Panc1 (cell line): ENCODE measurements around the gene FYN. TPM values are rescaled to one million over a fixed set of nuclear protein-coding genes. Genes with fewer than 3 reads are reported as not detected.

Source experiments
- ATAC-seq: fragments of 200-7000 bp; cut with Tn5 transposase; 2 replicates; pipeline ENCODE4 v1.9.1; 2020; ENCODE audit warnings: mild to moderate bottlenecking, moderate library complexity
- BruUV-seq: library from RNA; stranded (reverse); fragments of 400-500 nt; replicated peaks from 2 replicates; lab custom pipeline; 2021; lab: Mats Ljungman, UMichigan
- CTCF ChIA-PET: fragments of 300-600 bp; sonication (Branson Sonifier 250); formaldehyde crosslinking; loops from one replicate; lab custom pipeline; 2022; ENCODE audit warnings: antibody characterized with exemption; lab: Charles Lee
- POLR2A ChIA-PET: fragments of 300-600 bp; sonication (Branson Sonifier 250); formaldehyde crosslinking; loops from one replicate; lab custom pipeline; 2022; ENCODE audit warnings: antibody characterized with exemption; lab: Charles Lee
- DNase-seq: peaks from one replicate; pipeline ENCODE4 v3.0.0-alpha.2; 2010; ENCODE audit warnings: low read depth, low spot score
- H3K27ac ChIP-seq: 2 replicates; pipeline ENCODE4 v1.5.1; 2011; ENCODE audit warnings: mild to moderate bottlenecking, low read length, inconsistent platforms
- H3K27me3 ChIP-seq: fragments of 200-500 bp; sonication (Bioruptor generic); 2 replicates; pipeline ENCODE4 v1.6.0; 2014; ENCODE audit warnings: low read length, inconsistent platforms; ENCODE audit not compliant: control insufficient read depth, insufficient read depth
- H3K36me3 ChIP-seq: fragments of 200-500 bp; sonication (Bioruptor generic); 2 replicates; pipeline ENCODE4 v1.5.1; 2014; ENCODE audit warnings: inconsistent platforms, mild to moderate bottlenecking, low read length, moderate library complexity; ENCODE audit not compliant: control insufficient read depth, insufficient read depth
- H3K4me1 ChIP-seq: 2 replicates; pipeline ENCODE4 v1.5.1; 2011; ENCODE audit warnings: inconsistent platforms, mild to moderate bottlenecking, low read length, moderate library complexity; ENCODE audit not compliant: control insufficient read depth, insufficient read depth
- H3K4me3 ChIP-seq, 2 experiments: 2 replicates each; pipeline ENCODE4 v1.5.1; 2011 to 2012; ENCODE audit warnings: low read depth in 2 of 2, low read length in 2 of 2, mild to moderate bottlenecking in 2 of 2, inconsistent platforms in 1 of 2, moderate library complexity in 1 of 2
- H3K9me3 ChIP-seq: fragments of 200-500 bp; sonication (Bioruptor generic); 2 replicates; pipeline ENCODE4 v1.5.1; 2014; ENCODE audit warnings: low read depth, mild to moderate bottlenecking, inconsistent platforms, low read length, moderate library complexity; ENCODE audit not compliant: control insufficient read depth, insufficient read depth
- POLR2AphosphoS5 ChIP-seq: IDR thresholded peaks from 2 replicates; pipeline ENCODE4 v1.6.1; 2012; ENCODE audit warnings: mild to moderate bottlenecking, low read depth, low read length, moderate library complexity
- SIN3A ChIP-seq: IDR thresholded peaks from 2 replicates; pipeline ENCODE4 v1.6.1; 2012; ENCODE audit warnings: low read depth, mild to moderate bottlenecking, low read length, moderate library complexity, borderline replicate concordance; ENCODE audit not compliant: insufficient read depth
- TCF7L2 ChIP-seq: IDR thresholded peaks from 2 replicates; pipeline ENCODE4 v1.6.1; 2011; ENCODE audit warnings: mild to moderate bottlenecking, low read depth, low read length, inconsistent platforms
- in situ Hi-C: cut with HindIII; loops from 2 replicates; pipeline ENCODE4 v1.10.0; 2016; ENCODE audit warnings: low sequenced_read_pairs, low pct_unique_long_range_greater_than_20kb
- intact Hi-C: fragments of 100-400 bp; cut with micrococcal nuclease; formaldehyde crosslinking; loops from one replicate; pipeline ENCODE4 v1.10.0; 2022; ENCODE audit not compliant: unreplicated experiment
- total RNA-seq: library from RNA; stranded (reverse); gene quantifications from one replicate; pipeline ENCODE4 v1.2.1, GENCODE V29; 2021; ENCODE audit not compliant: unreplicated experiment
- TF ChIP-seq, protein P1 (sequence below), 2 experiments: IDR thresholded peaks; 2 replicates each; pipeline ENCODE4 v1.6.1; 2011 to 2012; ENCODE audit warnings: low read depth in 2 of 2, control low read depth in 1 of 2, low read length in 1 of 2, mild to moderate bottlenecking in 1 of 2, moderate library complexity in 1 of 2; ENCODE audit not compliant: insufficient read depth in 1 of 2
- TF ChIP-seq, protein P2 (sequence below): fragments of 450-650 bp; IDR thresholded peaks from 2 replicates; pipeline ENCODE4 v1.5.1; 2017; ENCODE audit warnings: mild to moderate bottlenecking

The FYN gene
- total RNA-seq, 1 experiment from 2014 or later, result 4.2 TPM

DNA sequence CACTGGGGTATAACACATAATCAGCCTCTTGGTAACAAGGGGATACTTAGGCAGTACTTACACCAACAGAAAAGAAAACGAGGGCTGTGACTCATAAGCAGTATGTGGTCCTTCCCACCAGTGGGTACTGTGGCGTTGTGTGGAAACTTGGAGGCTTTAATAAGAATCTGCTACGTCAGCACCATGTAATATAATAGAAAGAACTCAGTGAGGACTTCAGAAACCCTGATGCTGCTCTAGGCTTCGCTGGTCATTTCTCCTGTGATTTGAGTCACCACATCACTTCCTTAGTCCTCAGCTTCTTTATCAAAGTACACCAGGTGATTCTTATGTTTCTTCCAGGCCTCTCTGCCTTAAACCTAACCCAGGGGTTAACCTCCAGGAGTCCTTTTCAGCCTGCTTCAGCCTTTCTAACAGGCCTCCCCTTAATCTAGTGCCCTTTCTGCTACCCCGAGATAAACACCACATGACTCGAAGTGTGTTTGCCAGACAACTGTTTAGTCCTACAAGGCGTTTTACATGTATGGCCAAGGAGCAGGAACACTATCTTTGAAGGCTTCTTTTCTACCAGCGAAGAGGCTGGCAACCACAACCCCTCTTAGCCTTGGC, 68.5 kb downstream of the FYN start:
- Histone ChIP-seq H3K4me1 (no peaks in the 10 kb centered on the region), H3K36me3 (no peaks in the 10 kb centered on the region), H3K9me3 (no peaks in the 10 kb centered on the region), H3K27me3 (peaks cover 8% of the 10 kb centered on the region; the same call in 1 of the 2 replicates), H3K27ac (no peak overlapping the region), H3K4me3 (no peak overlapping the region)
- intact Hi-C loops (no loop called here), in situ Hi-C loops (no loop called here)
- no peak for TF ChIP-seq SIN3A
- no peak for TF ChIP-seq TCF7L2
- no peak for TF ChIP-seq POLR2AphosphoS5
- TF ChIP-seq, protein P1, sequence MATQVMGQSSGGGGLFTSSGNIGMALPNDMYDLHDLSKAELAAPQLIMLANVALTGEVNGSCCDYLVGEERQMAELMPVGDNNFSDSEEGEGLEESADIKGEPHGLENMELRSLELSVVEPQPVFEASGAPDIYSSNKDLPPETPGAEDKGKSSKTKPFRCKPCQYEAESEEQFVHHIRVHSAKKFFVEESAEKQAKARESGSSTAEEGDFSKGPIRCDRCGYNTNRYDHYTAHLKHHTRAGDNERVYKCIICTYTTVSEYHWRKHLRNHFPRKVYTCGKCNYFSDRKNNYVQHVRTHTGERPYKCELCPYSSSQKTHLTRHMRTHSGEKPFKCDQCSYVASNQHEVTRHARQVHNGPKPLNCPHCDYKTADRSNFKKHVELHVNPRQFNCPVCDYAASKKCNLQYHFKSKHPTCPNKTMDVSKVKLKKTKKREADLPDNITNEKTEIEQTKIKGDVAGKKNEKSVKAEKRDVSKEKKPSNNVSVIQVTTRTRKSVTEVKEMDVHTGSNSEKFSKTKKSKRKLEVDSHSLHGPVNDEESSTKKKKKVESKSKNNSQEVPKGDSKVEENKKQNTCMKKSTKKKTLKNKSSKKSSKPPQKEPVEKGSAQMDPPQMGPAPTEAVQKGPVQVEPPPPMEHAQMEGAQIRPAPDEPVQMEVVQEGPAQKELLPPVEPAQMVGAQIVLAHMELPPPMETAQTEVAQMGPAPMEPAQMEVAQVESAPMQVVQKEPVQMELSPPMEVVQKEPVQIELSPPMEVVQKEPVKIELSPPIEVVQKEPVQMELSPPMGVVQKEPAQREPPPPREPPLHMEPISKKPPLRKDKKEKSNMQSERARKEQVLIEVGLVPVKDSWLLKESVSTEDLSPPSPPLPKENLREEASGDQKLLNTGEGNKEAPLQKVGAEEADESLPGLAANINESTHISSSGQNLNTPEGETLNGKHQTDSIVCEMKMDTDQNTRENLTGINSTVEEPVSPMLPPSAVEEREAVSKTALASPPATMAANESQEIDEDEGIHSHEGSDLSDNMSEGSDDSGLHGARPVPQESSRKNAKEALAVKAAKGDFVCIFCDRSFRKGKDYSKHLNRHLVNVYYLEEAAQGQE (IDR thresholded peaks at IDR 0.05; ENCODE audit: insufficient read depth in 1 of 2, low read depth in 2 of 2, low read length in 1 of 2), result no peak
- TF ChIP-seq, protein P2, sequence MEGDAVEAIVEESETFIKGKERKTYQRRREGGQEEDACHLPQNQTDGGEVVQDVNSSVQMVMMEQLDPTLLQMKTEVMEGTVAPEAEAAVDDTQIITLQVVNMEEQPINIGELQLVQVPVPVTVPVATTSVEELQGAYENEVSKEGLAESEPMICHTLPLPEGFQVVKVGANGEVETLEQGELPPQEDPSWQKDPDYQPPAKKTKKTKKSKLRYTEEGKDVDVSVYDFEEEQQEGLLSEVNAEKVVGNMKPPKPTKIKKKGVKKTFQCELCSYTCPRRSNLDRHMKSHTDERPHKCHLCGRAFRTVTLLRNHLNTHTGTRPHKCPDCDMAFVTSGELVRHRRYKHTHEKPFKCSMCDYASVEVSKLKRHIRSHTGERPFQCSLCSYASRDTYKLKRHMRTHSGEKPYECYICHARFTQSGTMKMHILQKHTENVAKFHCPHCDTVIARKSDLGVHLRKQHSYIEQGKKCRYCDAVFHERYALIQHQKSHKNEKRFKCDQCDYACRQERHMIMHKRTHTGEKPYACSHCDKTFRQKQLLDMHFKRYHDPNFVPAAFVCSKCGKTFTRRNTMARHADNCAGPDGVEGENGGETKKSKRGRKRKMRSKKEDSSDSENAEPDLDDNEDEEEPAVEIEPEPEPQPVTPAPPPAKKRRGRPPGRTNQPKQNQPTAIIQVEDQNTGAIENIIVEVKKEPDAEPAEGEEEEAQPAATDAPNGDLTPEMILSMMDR, result no peak
- CTCF ChIA-PET, result no interaction called here
- POLR2A ChIA-PET, result no interaction called here
- DNase-seq (no peak), ATAC-seq (no peak)
- no TSS peak for BruUV-seq

DNA sequence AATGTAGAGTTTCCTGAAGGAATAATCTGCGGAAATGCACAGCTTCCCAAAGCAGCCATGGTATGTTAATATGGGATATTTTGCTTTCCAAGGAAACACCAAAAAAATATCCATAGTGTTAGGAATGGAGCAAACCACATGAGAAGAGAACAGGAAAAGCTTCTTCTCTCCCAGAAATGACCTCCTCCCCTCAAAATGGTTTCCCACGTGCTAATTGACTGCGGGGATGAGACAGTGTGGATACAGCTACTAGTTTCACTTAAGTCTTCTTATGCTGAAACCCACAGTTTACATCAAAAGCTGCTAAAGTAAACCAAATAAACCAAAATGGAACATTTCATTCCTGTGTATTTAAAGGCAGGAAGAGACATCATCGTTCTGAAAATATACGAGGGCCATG, 69.4 kb downstream of the FYN start:
- ATAC-seq (no peak), DNase-seq (no peak)
- peaks cover 11% of the 10 kb centered on the region; the same call in 1 of the 2 replicates for H3K27me3 ChIP-seq
- no peaks in the 10 kb centered on the region for H3K9me3 ChIP-seq
- H3K36me3 ChIP-seq, result no peaks in the 10 kb centered on the region
- BruUV-seq, result no TSS peak
- intact Hi-C loops, result no loop called here
- H3K4me3 ChIP-seq, result no peak overlapping the region
- in situ Hi-C loops, result no loop called here
- no peaks in the 10 kb centered on the region for H3K4me1 ChIP-seq
- no peak overlapping the region for H3K27ac ChIP-seq
- POLR2A ChIA-PET, result no interaction called here
- no peak for TF ChIP-seq TCF7L2
- TF ChIP-seq POLR2AphosphoS5, result no peak
- TF ChIP-seq, protein P2, result no peak
- no peak for TF ChIP-seq SIN3A
- TF ChIP-seq, protein P1 (IDR thresholded peaks at IDR 0.05; ENCODE audit: insufficient read depth in 1 of 2, low read depth in 2 of 2, low read length in 1 of 2), result no peak
- CTCF ChIA-PET, result no interaction called here
